Measurements from ENCODE around the gene KCTD3. TPM values are rescaled to one million over a fixed set of nuclear protein-coding genes. Genes with fewer than 3 reads are reported as not detected.

KCTD3 gene
- total RNA-seq (2014; rRNA removed; shearing (Covaris generic); ENCODE audit: low replicate concordance) = 42.0 and 43.6 TPM in 2 replicates

GRCh38 chr1:215566556-215567490 is at the start of gene KCTD3:
Gene KCTD3, plus strand, starts transcription at chr1:215567304. Its CDS starts 382 bp downstream, at chr1:215567686.
- DNase-seq = peak; percentile 89
- H3K27me3 ChIP-seq = no peaks in the 10 kb centered on the region
- no peaks in the 10 kb centered on the region for H3K9me3 ChIP-seq
- H3K4me3 ChIP-seq = peak within 1 kb of the TSS; percentile 74
- no peaks in the 10 kb centered on the region for H3K36me3 ChIP-seq

GRCh38 chr1:215517441-215517891 is 49.6 kb upstream of the KCTD3 start:
- no peak overlapping the region for H3K4me3 ChIP-seq
- H3K27me3 ChIP-seq = no peaks in the 10 kb centered on the region
- peaks cover 5% of the 10 kb centered on the region; the same call in 1 of the 2 replicates for H3K9me3 ChIP-seq
- no peaks in the 10 kb centered on the region for H3K36me3 ChIP-seq
- peak; percentile 10 for DNase-seq

- Histone ChIP-seq H3K4me3 (no peak overlapping the region), H3K9me3 (peaks cover 3% of the 10 kb centered on the region; the same call in 1 of the 2 replicates), H3K36me3 (no peaks in the 10 kb centered on the region), H3K27me3 (no peaks in the 10 kb centered on the region)
- no peak for DNase-seq
These were observed 48.5 kb upstream of the KCTD3 start for GRCh38 chr1:215518594-215518993.

- H3K27me3 ChIP-seq = no peaks in the 10 kb centered on the region
- no peaks in the 10 kb centered on the region for H3K36me3 ChIP-seq
- no peak overlapping the region for H3K4me3 ChIP-seq
- no peaks in the 10 kb centered on the region for H3K9me3 ChIP-seq
- no peak for DNase-seq
These were observed 45.8 kb upstream of the KCTD3 start for GRCh38 chr1:215521279-215521678.

- Histone ChIP-seq H3K4me3 (no peak overlapping the region), H3K9me3 (no peaks in the 10 kb centered on the region), H3K27me3 (no peaks in the 10 kb centered on the region), H3K36me3 (no peaks in the 10 kb centered on the region)
- DNase-seq = no peak
These were observed 43.8 kb upstream of the KCTD3 start for GRCh38 chr1:215523128-215523861.

- DNase-seq = no peak
- Histone ChIP-seq H3K36me3 (no peaks in the 10 kb centered on the region), H3K9me3 (no peaks in the 10 kb centered on the region), H3K27me3 (no peaks in the 10 kb centered on the region), H3K4me3 (no peak overlapping the region)
These were observed 43.2 kb upstream of the KCTD3 start for GRCh38 chr1:215523906-215524305.

- Histone ChIP-seq H3K36me3 (no peaks in the 10 kb centered on the region), H3K27me3 (no peaks in the 10 kb centered on the region), H3K4me3 (no peak overlapping the region), H3K9me3 (no peaks in the 10 kb centered on the region)
- no peak for DNase-seq
These were observed 40.8 kb upstream of the KCTD3 start for GRCh38 chr1:215526147-215526845.

- Histone ChIP-seq H3K27me3 (no peaks in the 10 kb centered on the region), H3K9me3 (peaks cover under 1% of the 10 kb centered on the region; the same call in 1 of the 2 replicates), H3K36me3 (no peaks in the 10 kb centered on the region), H3K4me3 (no peak overlapping the region)
- DNase-seq = no peak
These were observed 40.3 kb upstream of the KCTD3 start for GRCh38 chr1:215526846-215527151.

- Histone ChIP-seq H3K9me3 (peaks cover 3% of the 10 kb centered on the region), H3K4me3 (no peak overlapping the region), H3K27me3 (no peaks in the 10 kb centered on the region), H3K36me3 (no peaks in the 10 kb centered on the region)
- no peak for DNase-seq
These were observed 38.0 kb upstream of the KCTD3 start for GRCh38 chr1:215529111-215529510.

- Histone ChIP-seq H3K4me3 (no peak overlapping the region), H3K9me3 (peaks cover 3% of the 10 kb centered on the region), H3K36me3 (no peaks in the 10 kb centered on the region), H3K27me3 (no peaks in the 10 kb centered on the region)
- no peak for DNase-seq
These were observed 37.5 kb upstream of the KCTD3 start for GRCh38 chr1:215529571-215529970.

GRCh38 chr1:215530401-215530984 is 36.6 kb upstream of the KCTD3 start:
- no peaks in the 10 kb centered on the region for H3K36me3 ChIP-seq
- H3K4me3 ChIP-seq = no peak overlapping the region
- H3K9me3 ChIP-seq = peaks cover 3% of the 10 kb centered on the region
- H3K27me3 ChIP-seq = no peaks in the 10 kb centered on the region
- no peak for DNase-seq

GRCh38 chr1:215539803-215540570 is 27.1 kb upstream of the KCTD3 start:
- Histone ChIP-seq H3K4me3 (no peak overlapping the region), H3K36me3 (no peaks in the 10 kb centered on the region), H3K9me3 (no peaks in the 10 kb centered on the region), H3K27me3 (no peaks in the 10 kb centered on the region)
- peak; percentile 68 for DNase-seq

- DNase-seq = no peak
- no peak overlapping the region for H3K4me3 ChIP-seq
- no peaks in the 10 kb centered on the region for H3K9me3 ChIP-seq
- no peaks in the 10 kb centered on the region for H3K27me3 ChIP-seq
- H3K36me3 ChIP-seq = no peaks in the 10 kb centered on the region
These were observed 24.8 kb upstream of the KCTD3 start for GRCh38 chr1:215542301-215542700.

GRCh38 chr1:215543191-215543606 is 23.9 kb upstream of the KCTD3 start:
- no peaks in the 10 kb centered on the region for H3K27me3 ChIP-seq
- no peak for DNase-seq
- no peaks in the 10 kb centered on the region for H3K9me3 ChIP-seq
- no peaks in the 10 kb centered on the region for H3K36me3 ChIP-seq
- H3K4me3 ChIP-seq = no peak overlapping the region

- DNase-seq = no peak
- Histone ChIP-seq H3K4me3 (no peak overlapping the region), H3K27me3 (no peaks in the 10 kb centered on the region), H3K36me3 (no peaks in the 10 kb centered on the region), H3K9me3 (no peaks in the 10 kb centered on the region)
These were observed 23.3 kb upstream of the KCTD3 start for GRCh38 chr1:215543806-215544205.

GRCh38 chr1:215544566-215544965 is 22.5 kb upstream of the KCTD3 start:
- no peaks in the 10 kb centered on the region for H3K27me3 ChIP-seq
- no peak for DNase-seq
- no peak overlapping the region for H3K4me3 ChIP-seq
- H3K36me3 ChIP-seq = no peaks in the 10 kb centered on the region
- H3K9me3 ChIP-seq = no peaks in the 10 kb centered on the region

All from MG63 (cell line).